ENCODE results near the gene RPL15.
"Not testable (repeated sequence)": the region's sequence is repeated elsewhere in the genome, so short reads cannot be mapped to it uniquely, and the experiment has no call there.

RPL15 gene

GRCh38 chr3:23916886-23917678 is at the start of gene RPL15, which contains the start of gene NKIRAS1:
TSS of gene RPL15 (plus strand) at chr3:23917132. CDS start at chr3:23917860, 728 bp downstream.
TSS of gene NKIRAS1 (minus strand) at chr3:23916990. CDS start at chr3:23910904, 6,086 bp downstream.
- DNase-seq: peak; percentile 89

GRCh38 chr3:23867400-23867799 is 49.5 kb upstream of the RPL15 start:
- no peak for DNase-seq

GRCh38 chr3:23867838-23868237 is 49.1 kb upstream of the RPL15 start:
- no peak for DNase-seq

- DNase-seq: no peak
Measured at GRCh38 chr3:23869977-23870662, 46.8 kb upstream of the RPL15 start.

GRCh38 chr3:23870663-23871043 is 46.3 kb upstream of the RPL15 start:
- DNase-seq: not testable (repeated sequence)

GRCh38 chr3:23871361-23871760 is 45.6 kb upstream of the RPL15 start:
- DNase-seq: not testable (repeated sequence)

GRCh38 chr3:23872330-23872729 is 44.6 kb upstream of the RPL15 start:
- no peak for DNase-seq

GRCh38 chr3:23873941-23874340 is 43.0 kb upstream of the RPL15 start:
- DNase-seq: no peak

- DNase-seq: no peak
Measured at GRCh38 chr3:23874359-23875112, 42.4 kb upstream of the RPL15 start.

- no peak for DNase-seq
Measured at GRCh38 chr3:23875113-23875725, 41.7 kb upstream of the RPL15 start.

- no peak for DNase-seq
Measured at GRCh38 chr3:23876923-23877322, 40.0 kb upstream of the RPL15 start.

GRCh38 chr3:23877329-23877980 is 39.5 kb upstream of the RPL15 start:
- no peak for DNase-seq

GRCh38 chr3:23879485-23879884 is 37.4 kb upstream of the RPL15 start:
- no peak for DNase-seq

- no peak for DNase-seq
Measured at GRCh38 chr3:23880703-23881339, 36.1 kb upstream of the RPL15 start.

GRCh38 chr3:23881993-23882392 is 34.9 kb upstream of the RPL15 start:
- DNase-seq: not testable (repeated sequence)

GRCh38 chr3:23882487-23882918 is 34.4 kb upstream of the RPL15 start:
- no peak for DNase-seq

- no peak for DNase-seq
Measured at GRCh38 chr3:23884481-23884880, 32.5 kb upstream of the RPL15 start.

- DNase-seq: no peak
Measured at GRCh38 chr3:23885210-23885609, 31.7 kb upstream of the RPL15 start.

GRCh38 chr3:23886311-23886710 is 30.6 kb upstream of the RPL15 start:
- no peak for DNase-seq

GRCh38 chr3:23888617-23889228 is 28.2 kb upstream of the RPL15 start:
- DNase-seq: no peak

- DNase-seq: no peak
Measured at GRCh38 chr3:23889386-23889785, 27.5 kb upstream of the RPL15 start.

All from NCI-H1105 (cell line).